HepG2 (cell line): Measurements from ENCODE around the gene MUL1. TPM values are rescaled to one million over a fixed set of nuclear protein-coding genes. Genes with fewer than 3 reads are reported as not detected.

Experiments used
- FLYWCH1 ChIP-seq: sonication (generic); formaldehyde crosslinking; IDR thresholded peaks from 2 replicates; pipeline ENCODE4 v1.8.1; 2023; ENCODE audit warnings: mild to moderate bottlenecking, missing genetic modification reagents
- FOXK1 ChIP-seq: sonication (generic); formaldehyde crosslinking; IDR thresholded peaks from 2 replicates; pipeline ENCODE4 v1.4.0; 2020; ENCODE audit warnings: low read depth, missing genetic modification reagents, borderline replicate concordance
- HMGXB4 ChIP-seq, 2 experiments: sonication (generic) in 1 of 2; formaldehyde crosslinking in 1 of 2; IDR thresholded peaks; 2 replicates each; pipeline versions ENCODE4 v1.4.0 to v1.6.1; 2018 to 2020; ENCODE audit warnings: missing genetic modification reagents in 2 of 2, borderline replicate concordance in 1 of 2, low read depth in 1 of 2, mild to moderate bottlenecking in 1 of 2, missing biosample characterization in 1 of 2
- MAZ ChIP-seq, 2 experiments: sonication (generic) in 1 of 2; formaldehyde crosslinking in 1 of 2; IDR thresholded peaks; 2 replicates each; pipeline versions ENCODE4 v1.5.0 to v1.6.1; 2012 to 2020; ENCODE audit warnings: low read depth in 2 of 2, mild to moderate bottlenecking in 2 of 2, borderline replicate concordance in 1 of 2, improper control_type of control experiment in 1 of 2, low read length in 1 of 2, missing genetic modification reagents in 1 of 2, moderate library complexity in 1 of 2
- NCOR1 ChIP-seq: fragments of 200-600 bp; sonication (generic); IDR thresholded peaks from 2 replicates; pipeline ENCODE4 v1.7.0; 2017; ENCODE audit warnings: antibody characterized with exemption, low read length, borderline replicate concordance
- RFXAP ChIP-seq: sonication (generic); formaldehyde crosslinking; IDR thresholded peaks from 2 replicates; pipeline ENCODE4 v1.4.0; 2020; ENCODE audit warnings: missing genetic modification reagents, borderline replicate concordance
- SNAPC4 ChIP-seq: sonication (generic); formaldehyde crosslinking; IDR thresholded peaks from 2 replicates; pipeline ENCODE4 v1.4.0; 2020; ENCODE audit warnings: mild to moderate bottlenecking, missing genetic modification reagents
- ZEB1 ChIP-seq: IDR thresholded peaks from 2 replicates; pipeline ENCODE4 v1.6.1; 2012; ENCODE audit warnings: mild to moderate bottlenecking, low read depth, inconsistent platforms; ENCODE audit not compliant: insufficient replicate concordance
- ZKSCAN8 ChIP-seq: IDR thresholded peaks from 2 replicates; pipeline ENCODE4 v1.6.1; 2016; ENCODE audit warnings: borderline replicate concordance, missing genetic modification reagents, missing compliant biosample characterization
- ZNF101 ChIP-seq: sonication (generic); formaldehyde crosslinking; IDR thresholded peaks from 2 replicates; pipeline ENCODE4 v1.4.0; 2020; ENCODE audit warnings: mild to moderate bottlenecking, low read depth, missing genetic modification reagents, borderline replicate concordance
- ZNF12 ChIP-seq: sonication (generic); formaldehyde crosslinking; IDR thresholded peaks from 2 replicates; pipeline ENCODE4 v1.5.0; 2020; ENCODE audit warnings: missing genetic modification reagents
- ZNF121 ChIP-seq: sonication (generic); formaldehyde crosslinking; IDR thresholded peaks from 2 replicates; pipeline ENCODE4 v1.5.0; 2020; ENCODE audit warnings: mild to moderate bottlenecking, missing genetic modification reagents
- ZNF296 ChIP-seq: sonication (generic); formaldehyde crosslinking; conservative IDR thresholded peaks from 2 replicates; pipeline ENCODE4 v1.5.0; 2020; ENCODE audit warnings: mild to moderate bottlenecking, missing genetic modification reagents
- ZNF780A ChIP-seq: sonication (generic); formaldehyde crosslinking; IDR thresholded peaks from 2 replicates; pipeline ENCODE4 v1.8.0; 2022; ENCODE audit warnings: mild to moderate bottlenecking, missing genetic modification reagents, moderate library complexity
- ZUFSP ChIP-seq: sonication (generic); formaldehyde crosslinking; IDR thresholded peaks from 2 replicates; pipeline ENCODE4 v1.9.0; 2021; ENCODE audit warnings: missing genetic modification reagents, mild to moderate bottlenecking, borderline replicate concordance
- polyA plus RNA-seq, 8 experiments: library from polyadenylated mRNA; depleted of rRNA in 3 of 8; stranded (reverse) in 7 of 8; unstranded in 1 of 8; fragments of >200 nt; fragmentation: Illumina TruSeq in 4 of 8; extraction: Trizol in 4 of 8; gene quantifications; 2 replicates each; pipeline versions ENCODE4 v1.2.1 to v1.2.3, GENCODE V29; 2011 to 2016; ENCODE audit warnings: low read depth in 4 of 8, missing spikeins in 1 of 8, mixed read lengths in 1 of 8; ENCODE audit not compliant: insufficient read depth in 1 of 8
- total RNA-seq, 5 experiments: library from RNA; depleted of rRNA; stranded (reverse); fragments of >200 nt; fragmentation: Illumina TruSeq; extraction: Trizol; gene quantifications; 2 replicates each; pipeline ENCODE4 v1.2.3, GENCODE V29; 2016; ENCODE audit warnings: low read depth in 1 of 5

MUL1 gene
- total and polyA plus RNA-seq, 2 of the 13 experiments (the other 11 are each of a cell fraction or from before 2014, with no cell fraction given) = 21.5 to 26.5 TPM

- no peak for TF ChIP-seq RFXAP
- no peak for TF ChIP-seq FOXK1 (CRISPR knock-in tag)
- no peak for TF ChIP-seq SNAPC4
- TF ChIP-seq ZKSCAN8 (CRISPR knock-in tag) = no peak
- no peak for TF ChIP-seq ZUFSP
- TF ChIP-seq MAZ (IDR thresholded peaks at IDR 0.05; ENCODE audit: borderline replicate concordance, low read depth, low read length) = no peak
- no peak for TF ChIP-seq MAZ (CRISPR knock-in tag; IDR thresholded peaks at IDR 0.05; ENCODE audit: low read depth)
- TF ChIP-seq FLYWCH1 (CRISPR knock-in tag) = no peak
- peak; percentile 50; the same call in 1 of the 2 replicates for TF ChIP-seq ZNF12 (CRISPR knock-in tag)
- no peak for TF ChIP-seq ZNF101 (CRISPR knock-in tag)
- TF ChIP-seq ZNF296 = no peak
- no peak for TF ChIP-seq ZEB1
- TF ChIP-seq ZNF121 (CRISPR knock-in tag) = no peak
- no peak for TF ChIP-seq NCOR1
- no peak for TF ChIP-seq ZNF780A
- no peak for TF ChIP-seq HMGXB4 (CRISPR knock-in tag; IDR thresholded peaks at IDR 0.05; ENCODE audit: borderline replicate concordance in 1 of 2, low read depth in 1 of 2)
Observed at GRCh38 chr1:20469406-20470076, 38.4 kb downstream of the MUL1 start (continued).
